GM12801 (cell line): ENCODE measurements around the gene UXT.

ENCODE experiments used
- TF ChIP-seq, protein P1 (sequence below): IDR thresholded peaks from one replicate; pipeline ENCODE4 v1.5.1; 2011; ENCODE audit warnings: control low read depth; ENCODE audit not compliant: insufficient read length; ENCODE audit errors: extremely low read depth

UXT gene

GRCh38 chrX:47645530-47645929 lies 13.4 kb downstream of the UXT start:
- TF ChIP-seq, protein P1, sequence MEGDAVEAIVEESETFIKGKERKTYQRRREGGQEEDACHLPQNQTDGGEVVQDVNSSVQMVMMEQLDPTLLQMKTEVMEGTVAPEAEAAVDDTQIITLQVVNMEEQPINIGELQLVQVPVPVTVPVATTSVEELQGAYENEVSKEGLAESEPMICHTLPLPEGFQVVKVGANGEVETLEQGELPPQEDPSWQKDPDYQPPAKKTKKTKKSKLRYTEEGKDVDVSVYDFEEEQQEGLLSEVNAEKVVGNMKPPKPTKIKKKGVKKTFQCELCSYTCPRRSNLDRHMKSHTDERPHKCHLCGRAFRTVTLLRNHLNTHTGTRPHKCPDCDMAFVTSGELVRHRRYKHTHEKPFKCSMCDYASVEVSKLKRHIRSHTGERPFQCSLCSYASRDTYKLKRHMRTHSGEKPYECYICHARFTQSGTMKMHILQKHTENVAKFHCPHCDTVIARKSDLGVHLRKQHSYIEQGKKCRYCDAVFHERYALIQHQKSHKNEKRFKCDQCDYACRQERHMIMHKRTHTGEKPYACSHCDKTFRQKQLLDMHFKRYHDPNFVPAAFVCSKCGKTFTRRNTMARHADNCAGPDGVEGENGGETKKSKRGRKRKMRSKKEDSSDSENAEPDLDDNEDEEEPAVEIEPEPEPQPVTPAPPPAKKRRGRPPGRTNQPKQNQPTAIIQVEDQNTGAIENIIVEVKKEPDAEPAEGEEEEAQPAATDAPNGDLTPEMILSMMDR, result no peak

GRCh38 chrX:47644557-47645091 lies 14.4 kb downstream of the UXT start:
- TF ChIP-seq, protein P1, result no peak

DNA sequence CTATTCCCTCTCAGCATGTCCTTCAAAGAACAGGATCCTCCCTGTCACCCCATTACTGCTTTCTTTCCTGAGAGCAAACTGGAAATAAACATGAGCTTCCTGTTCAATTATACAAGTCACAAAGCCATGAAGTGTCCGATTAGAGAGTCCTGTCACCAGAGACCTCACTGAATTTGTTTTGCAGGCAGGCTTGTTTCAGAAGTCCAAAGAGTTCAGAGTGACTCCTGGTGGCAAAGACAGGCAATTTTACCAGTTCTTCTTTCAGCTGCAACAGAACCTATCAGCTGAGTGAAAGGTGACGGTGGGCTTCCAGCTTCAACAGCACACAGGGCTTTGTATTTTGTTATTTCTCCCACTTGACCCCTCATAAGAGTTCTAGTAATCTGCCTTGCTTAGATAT lies 15.1 kb downstream of the UXT start:
- TF ChIP-seq, protein P1, result no peak

GRCh38 chrX:47638816-47639215 lies 20.2 kb downstream of the UXT start:
- TF ChIP-seq, protein P1, result no peak

DNA sequence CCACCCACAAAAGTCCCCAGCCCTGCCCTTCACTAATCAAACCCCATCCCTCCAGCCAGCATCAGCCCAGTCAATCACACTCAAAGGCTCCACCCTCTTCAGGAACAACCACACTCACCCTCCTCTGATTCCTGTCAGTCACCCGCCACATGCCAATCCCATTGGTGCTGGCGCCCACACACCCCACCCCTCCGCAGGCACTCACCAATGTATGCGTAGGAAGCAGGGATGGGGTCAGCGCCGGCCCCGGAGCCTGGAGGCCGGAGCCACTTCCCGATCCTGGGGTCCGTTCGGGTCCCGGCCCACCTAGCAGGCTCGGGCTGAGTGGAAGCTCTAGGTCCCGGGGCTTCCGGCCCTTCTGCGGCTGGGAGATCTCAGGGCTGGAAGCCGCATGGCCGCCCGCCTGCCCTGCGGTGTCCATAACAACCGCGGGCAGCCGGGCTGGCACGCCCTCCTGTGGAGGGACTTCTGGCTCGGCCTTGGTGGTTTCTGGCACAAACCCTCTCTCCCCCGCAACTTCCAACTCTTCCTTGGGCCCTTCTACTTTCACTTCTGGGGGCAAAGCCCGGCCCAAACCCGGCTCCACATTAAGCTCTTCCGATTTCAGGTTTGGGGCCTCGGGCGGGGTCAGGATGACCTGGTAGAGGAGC lies 21.3 kb downstream of the UXT start:
- TF ChIP-seq, protein P1, result no peak

- TF ChIP-seq, protein P1, result no peak
Observed at GRCh38 chrX:47634871-47635575, 24.0 kb downstream of the UXT start.

GRCh38 chrX:47633689-47634590 lies 25.0 kb downstream of the UXT start:
- TF ChIP-seq, protein P1, result no peak
